IPS-NIHi11 (cell line): ENCODE measurements around the gene UNC50.

Experiments used
- DNase-seq: peaks from one replicate; pipeline ENCODE4 v3.0.0; 2012; ENCODE audit warnings: mixed read lengths, low spot score

Gene UNC50, protein sequence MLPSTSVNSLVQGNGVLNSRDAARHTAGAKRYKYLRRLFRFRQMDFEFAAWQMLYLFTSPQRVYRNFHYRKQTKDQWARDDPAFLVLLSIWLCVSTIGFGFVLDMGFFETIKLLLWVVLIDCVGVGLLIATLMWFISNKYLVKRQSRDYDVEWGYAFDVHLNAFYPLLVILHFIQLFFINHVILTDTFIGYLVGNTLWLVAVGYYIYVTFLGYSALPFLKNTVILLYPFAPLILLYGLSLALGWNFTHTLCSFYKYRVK

DNA sequence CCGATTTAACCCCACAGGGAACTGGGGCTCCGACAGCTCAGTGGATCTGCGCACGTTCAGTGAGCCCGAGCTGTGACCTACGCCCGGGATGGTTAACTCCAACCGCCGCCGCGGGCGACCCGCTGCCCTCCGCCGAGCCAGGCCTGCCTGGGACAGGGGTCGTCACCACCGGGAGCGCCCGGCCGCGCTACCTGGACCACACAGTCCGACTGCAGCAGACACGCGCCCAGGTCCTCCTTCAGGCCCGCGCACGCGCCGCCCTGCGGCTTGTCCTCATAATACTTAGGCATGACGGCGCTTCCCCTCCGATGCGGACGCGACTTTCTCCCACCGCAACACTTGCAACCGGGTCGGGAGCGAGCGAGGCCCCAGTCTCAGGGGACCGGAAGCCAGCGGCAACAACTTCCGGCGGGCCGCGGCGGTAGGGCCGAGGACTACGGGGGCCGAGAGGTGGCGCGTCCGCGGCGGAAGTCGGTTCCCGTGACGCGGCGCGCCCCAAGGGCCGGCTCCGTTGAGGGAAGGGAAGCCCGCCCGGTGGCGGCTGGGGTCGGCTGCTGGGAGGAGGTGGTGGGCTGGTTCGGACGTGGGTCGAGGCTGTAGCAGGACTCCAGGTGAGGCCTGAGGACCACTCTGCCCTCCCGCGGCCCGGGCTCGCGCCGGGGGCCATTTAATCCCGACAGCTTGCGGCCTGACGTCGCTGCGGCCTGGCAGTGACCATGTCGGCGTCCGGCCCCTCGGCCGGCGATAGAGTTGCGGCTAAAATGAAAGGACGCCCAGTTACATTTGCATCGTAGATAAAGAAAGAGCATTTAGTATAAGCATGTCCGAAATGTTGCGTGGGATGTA, at the start of gene UNC50, which contains the start of gene COA5:
UNC50 (plus strand) TSS at position 474 of the 846 bp plus-strand sequence. CDS start 1,171 bp downstream, outside the sequence.
COA5 (minus strand) TSS at position 397 of the 846 bp plus-strand sequence; CDS start at position 290, 107 bp downstream.
- DNase-seq: peak; percentile 97

DNA sequence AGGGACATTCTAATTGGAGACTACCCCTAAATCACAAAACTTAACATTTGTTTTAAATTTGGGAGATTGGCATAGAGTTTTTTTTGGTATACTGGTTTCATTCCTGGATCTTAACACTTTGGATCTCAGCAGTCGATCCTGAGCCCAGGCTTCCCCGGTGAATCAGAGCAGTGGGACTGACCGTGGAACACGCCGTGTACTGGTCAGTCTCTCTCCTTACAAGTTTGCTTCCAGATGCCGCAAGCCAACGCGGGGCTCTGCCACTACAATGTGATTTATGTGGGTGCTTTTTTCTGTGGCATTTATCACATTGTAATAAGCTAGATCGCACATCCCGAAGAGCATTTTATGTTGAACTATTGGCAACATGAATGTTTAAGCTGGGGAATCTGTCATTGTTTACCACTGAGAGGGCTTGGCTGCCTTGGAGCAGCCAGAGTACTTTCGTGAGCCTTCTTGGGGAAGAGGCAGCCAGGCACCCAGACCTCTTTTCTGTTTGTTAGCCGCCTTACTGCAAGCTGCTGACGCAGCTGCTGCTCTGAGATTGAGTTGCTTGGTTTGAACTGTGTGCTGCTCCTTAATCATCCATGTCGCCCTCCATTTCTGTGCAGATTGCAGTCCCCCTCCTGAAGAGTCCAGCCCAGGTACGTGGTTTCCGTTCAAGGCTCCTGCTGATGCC, 49.4 kb upstream of the UNC50 start:
- DNase-seq: no peak

DNA sequence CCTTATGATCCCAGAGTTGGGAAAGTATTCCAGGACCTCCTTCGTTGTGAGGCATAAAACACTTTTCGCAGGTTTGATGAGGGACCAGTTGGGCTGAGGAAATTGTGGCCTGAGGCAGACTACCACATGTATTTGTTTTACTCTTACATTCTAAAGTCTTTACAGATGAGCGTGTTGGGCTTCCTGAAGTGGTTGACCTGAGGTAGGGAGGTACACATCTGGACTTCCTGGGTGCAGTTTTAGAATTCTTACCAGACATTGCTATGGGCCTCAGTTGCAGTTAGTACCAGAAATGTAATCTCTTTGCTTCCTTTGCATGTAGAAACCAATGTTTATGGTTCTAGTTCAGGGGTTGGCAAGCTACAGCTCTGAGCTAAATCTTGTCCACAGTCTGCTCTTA, 48.8 kb upstream of the UNC50 start:
- DNase-seq: no peak

DNA sequence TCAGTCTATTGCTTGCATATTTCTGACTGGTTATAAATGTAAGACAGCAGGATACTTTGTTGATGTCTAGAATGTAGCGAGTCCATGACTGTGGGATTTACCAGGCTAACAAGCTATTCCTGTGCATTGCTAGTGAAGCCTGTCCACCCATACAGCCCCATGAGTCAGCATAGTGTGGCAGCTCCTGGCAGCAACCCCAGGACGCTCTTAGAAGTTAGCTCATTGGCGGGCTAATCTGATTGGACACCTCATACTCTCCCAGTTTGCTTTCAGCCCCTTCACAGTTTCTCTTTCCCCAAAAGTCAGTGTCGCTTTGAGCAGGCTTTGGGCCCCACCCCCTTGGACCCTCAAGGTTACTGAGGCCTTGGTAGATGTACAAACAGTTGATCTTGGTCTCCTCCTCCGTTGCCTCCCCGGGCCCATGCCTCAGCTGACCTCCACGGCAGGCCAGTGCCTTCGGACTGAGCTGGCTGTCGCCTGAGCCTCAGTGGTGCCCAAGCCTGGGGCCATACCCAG, 48.1 kb upstream of the UNC50 start:
- DNase-seq: no peak

DNA sequence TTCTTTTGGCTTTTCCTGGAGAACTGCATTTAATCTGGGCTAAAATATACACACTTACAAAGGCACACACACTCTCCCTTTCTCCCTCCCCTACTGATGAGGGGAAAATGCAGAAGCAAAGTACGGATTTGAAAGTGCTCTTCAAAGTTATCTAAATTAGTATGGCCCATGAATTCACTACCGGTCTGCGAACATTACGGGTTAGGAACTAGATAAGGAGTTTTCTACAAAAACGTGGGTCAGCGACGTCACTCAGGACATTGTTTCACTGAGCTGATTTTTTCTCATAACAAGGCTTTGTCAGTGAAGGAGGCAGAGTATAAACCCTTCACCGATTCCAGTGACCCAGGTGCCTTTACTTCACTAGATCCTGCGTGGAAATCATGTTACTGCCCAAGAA, 47.4 kb upstream of the UNC50 start:
- no peak for DNase-seq

DNA sequence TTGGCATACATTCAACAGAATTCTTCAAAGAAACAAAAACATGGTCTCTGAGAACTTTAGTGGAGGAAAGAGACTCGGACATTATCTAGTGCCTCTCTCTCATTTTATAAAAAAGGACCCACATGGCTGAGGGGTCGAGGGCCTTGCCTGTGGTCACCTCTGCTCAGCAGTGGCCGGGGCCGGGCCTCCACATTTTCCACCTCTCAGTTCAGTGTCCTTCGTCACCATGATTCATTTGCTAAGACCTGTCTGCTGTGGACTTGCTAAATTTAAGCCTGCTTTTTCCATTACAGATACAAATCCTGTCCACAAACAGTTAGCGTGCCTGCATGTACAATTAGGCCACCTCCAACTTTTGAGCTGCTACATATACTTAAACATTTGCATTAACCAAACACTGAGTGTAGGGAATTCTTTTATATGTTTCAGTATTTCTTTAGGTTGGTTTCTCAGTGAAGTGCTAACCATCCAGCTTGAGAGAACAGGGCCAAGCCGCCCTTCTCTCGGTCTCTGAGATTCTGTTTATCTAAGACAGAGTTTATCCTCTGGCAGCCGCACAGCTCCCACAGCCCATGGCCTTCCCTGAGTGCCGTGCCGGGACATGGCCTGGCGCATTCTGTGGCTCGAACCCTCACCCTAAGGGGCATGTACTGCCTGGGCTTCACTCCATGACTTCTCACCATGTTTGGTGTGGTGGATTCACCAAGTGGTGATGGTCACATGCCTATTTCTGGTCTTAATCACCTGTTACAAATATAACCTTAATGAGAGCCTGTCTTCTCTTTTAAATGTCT, 46.3 kb upstream of the UNC50 start:
- no peak for DNase-seq

DNA sequence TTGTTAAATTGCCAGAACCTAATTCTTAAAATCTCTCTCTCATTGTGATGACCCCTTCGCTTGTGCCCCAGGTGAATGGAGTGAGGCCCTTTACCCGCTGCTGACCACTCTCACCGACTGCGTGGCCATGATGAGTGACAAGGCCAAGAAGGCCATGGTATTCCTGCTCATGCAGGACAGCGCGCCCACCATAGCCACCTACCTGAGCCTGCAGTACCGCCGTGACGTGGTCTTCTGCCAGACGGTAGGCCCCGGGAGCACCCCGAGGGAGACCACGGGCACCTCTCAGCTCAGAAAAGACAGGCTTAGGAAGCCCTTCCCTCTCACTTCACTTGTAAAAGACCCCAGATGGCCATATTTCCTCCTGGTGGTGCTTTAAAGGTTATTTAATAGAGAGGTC, 45.0 kb upstream of the UNC50 start:
- no peak for DNase-seq

DNA sequence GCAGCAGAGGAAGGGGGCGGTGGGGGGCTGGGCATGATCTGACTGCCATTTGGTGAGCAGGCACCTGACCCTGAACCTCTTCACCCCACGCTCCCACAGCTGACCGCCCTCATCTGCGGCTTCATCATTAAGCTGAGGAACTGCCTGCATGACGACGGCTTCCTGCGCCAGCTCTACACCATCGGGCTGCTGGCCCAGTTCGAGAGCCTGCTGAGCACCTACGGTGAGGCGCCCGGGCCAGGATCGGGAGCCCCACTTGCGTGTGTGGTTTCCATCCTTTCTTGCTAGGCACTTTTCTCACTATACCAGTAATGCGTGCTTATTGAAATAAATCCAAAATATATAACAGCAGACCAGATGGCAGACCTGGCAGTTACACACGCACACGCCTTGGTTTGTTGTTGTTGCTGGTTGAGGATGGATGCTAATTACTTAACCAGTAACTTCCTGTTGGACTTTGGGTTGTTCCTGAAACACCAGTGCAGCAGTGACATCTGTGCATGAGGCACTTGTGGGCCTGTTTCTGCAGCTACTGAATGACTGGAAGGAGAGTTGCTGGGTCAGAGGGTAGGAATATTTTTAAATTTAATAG, 43.8 kb upstream of the UNC50 start:
- no peak for DNase-seq

DNA sequence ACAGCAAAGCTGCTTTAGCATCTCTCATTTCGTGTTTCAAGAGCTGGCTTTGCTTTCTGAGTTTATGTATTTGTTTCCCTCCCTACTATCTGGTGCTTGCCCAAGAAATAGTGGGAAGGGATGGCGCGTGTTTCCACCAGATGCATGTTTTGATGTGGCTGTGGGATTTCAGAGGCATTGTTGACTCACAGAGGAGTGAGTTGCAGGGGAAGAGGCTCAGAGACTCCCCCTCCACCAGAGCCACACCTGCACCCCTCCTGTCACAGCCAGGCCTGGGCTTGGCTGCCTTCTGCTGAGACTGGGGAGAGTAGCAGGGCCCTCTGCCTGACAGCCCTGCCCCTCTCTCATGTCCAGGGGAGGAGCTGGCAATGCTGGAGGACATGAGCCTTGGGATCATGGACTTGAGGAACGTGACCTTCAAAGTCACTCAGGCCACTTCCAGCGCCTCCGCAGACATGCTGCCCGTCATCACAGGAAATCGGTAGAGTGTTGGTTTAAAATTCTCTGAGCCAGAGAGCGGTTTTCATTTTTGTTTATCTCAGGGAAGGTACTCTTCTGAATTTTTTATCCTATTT, 43.0 kb upstream of the UNC50 start:
- DNase-seq: no peak

DNA sequence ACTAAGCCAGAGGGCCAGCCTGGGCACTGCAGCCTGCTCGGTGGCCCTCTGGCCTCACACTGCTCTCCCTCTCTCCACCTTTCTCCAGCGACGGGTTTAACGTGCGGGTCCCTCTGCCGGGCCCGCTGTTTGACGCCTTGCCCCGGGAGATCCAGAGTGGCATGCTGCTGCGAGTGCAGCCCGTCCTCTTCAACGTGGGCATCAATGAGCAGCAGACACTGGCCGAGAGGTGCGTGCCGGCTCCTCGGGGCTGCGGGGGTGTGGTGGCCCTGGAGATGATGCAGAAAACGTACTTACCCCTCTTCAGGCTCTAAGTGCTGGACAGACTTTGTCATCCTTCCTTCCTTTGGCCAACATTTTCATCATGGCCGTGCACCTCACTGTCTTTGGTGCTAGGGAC, 42.4 kb upstream of the UNC50 start:
- DNase-seq: no peak

DNA sequence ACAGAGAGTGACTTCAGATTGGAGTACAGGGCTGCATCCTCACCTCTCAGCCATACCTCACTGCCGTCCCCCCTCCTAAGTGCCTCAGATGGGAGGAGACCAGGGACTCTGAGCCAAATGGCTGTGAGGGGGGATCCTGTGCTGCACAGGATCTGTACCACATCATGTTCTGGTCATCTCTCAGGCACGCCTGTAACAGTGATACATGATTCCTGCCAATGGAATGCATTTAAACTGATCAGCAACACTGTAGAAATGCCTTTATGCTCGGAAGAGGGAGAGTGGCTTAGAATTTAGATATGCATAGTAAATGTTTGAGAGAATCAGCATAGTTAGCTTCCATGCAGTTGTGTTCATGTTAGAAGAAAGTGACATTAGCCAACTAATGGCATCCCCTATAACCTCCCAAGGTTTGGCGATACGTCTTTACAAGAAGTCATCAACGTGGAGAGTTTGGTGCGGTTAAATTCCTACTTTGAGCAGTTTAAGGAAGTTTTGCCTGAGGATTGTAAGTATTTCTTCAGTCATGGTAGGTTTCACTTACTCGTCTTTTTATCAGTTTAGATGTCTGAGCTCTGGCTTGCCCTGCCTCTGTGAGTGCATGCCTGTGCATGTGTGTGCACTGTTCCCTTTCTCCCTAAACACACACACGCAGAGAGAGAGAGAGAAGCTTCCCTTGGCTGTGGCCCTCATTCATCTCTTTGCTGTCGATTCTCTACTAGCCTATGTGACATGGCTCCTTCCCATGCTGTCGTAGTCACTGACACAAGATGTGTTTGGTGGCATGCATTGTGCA, 40.0 kb upstream of the UNC50 start:
- DNase-seq: no peak

DNA sequence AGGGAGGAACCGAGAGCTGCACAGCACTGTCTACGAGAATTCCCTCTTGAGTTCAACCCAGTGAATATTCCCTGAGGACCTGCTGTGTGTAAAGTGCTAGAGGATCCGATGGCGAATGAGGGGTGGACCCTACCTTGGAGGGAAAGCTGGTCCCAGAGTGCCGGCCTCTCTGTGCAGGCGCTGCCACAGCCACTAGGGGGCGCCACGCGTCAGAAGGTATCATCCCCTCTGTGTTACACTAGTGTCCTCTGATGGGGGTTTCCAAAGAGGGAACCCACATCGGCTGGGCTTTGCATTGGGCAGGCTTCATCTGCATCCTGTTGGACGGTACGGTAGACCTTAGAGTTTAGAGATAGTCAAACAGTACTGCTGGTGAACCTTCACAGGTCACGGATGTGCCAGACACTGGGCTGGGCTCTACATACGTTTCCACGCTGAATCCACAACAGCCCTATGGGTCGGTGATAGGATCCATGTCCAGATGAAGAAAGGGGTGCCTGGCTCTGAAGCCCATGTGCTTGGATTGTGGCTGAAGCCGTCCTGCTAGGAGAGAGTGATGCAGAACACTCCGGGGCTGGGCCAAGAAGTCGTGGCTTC, 39.1 kb upstream of the UNC50 start:
- peak; percentile 91 for DNase-seq

DNA sequence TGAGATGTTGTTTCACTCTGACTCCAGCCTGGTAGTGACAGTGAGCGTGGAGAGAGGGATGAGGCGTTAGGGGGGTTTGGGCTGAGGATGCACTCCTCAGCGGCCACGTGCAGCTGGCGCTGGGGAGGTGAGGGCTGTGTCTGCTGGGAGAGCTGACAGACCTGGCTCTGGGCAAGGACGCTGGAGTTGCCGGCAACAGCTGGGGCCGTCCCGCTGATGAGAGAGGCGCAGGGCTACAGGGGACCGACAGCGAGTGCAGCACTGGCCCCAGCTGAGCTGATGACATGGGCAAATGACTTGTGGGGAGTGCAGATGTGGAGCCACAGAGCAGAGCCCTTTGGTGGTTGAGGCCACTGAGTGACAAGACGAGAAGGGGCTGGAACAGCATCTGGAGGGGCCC, 38.5 kb upstream of the UNC50 start:
- no peak for DNase-seq

DNA sequence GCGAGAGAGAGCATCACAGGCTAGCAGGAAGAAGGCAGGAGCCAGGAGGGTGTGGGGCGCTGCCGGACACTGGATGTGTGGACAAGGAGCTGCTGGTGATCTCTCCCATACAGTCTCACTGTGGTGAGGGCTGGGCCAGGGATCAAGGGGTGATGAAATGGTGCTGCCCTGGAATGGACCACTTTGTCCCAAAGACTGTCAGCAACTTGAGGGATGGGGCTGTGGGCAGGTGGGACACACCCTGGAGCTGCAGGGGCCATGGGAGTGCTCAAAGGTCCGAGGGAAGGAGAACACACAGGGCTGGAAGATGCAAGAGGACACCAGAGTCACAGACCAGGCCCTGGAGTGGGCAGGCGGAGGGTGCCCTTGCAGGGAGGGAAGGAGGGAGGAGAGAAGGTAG, 38.0 kb upstream of the UNC50 start:
- no peak for DNase-seq

DNA sequence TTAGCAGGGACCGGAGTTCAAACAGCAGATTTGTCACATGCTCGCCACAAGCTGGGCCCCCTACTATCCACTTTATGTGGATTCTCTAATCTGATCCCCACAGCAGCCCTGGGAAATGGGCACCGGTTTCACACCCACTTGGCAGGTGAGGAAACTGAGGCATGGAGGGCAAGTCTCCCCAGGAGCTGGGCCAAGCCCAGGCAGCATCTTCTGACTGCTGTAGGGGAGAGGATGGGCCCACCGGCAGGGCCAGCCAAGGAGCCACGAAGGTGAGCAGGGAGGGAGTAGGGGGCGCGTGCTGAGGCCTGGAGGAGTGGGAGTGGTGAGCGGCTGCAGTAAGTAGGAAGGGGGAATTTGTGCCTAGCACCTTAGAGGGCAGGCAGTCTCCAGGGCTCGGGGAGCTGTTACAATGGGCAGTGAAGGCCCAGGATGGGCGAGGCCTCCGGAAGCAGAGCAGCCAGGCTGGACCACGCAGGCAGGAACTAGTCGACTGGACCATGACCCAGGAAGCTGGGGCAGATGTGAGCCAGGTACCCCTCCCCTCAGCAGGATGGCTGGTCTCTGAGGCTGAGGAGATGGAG, 37.2 kb upstream of the UNC50 start:
- DNase-seq: no peak

DNA sequence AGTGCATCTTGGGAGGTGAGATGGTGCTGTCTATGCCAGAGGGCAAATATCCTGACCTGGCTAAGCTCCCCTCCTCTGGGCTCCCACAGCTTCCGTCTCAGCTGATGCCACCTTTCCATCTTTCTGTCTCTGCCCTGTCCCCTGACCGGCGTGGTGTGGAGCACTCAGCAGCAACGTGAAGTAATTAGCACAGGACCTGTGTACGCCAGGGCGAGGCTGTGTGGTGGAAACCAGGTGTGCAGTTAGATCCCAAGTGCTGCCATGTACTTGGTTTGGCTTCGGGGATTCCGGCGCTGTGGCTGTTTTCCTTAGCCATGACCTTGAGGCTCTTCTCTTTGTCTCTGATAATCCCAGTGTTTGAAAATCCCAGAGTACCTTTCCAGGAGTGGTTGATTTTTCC, 36.6 kb upstream of the UNC50 start:
- DNase-seq: no peak

DNA sequence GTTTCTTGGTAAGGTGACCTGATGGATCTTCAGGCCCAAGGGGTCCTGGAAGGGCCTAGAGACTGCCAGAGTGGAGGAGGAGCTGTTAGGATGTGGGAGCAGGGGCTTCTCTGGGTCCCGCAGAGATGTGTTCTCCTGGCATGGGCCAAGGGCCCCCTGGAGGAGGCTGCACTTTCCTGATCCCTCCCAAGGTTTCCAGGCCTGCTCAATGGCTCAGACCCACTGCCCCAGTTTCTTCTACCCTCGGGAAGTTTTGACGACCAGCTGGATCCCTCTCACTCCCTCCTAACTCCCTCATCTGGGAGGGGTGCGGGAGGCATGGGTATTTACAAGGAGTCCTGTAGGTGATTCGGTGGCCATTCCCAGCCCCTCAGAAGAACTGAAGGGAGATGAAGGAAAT, 36.2 kb upstream of the UNC50 start:
- no peak for DNase-seq

DNA sequence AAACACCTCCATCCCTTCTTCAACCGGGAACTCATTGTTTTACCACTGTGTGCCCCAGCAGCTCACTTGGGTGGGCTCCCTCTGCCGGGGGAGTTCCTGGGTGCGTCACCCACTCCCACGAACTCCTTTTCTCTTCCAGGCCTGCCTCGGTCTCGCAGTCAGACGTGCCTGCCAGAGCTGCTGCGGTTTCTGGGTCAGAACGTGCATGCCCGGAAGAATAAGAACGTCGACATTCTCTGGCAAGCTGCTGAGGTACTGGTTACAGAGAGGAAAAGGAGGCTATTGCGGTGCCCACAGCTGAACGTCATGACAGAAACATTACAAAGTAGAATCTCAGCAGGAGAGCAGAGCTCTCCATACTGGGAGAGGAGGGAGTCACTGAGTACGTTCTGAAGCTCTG, 35.7 kb upstream of the UNC50 start:
- no peak for DNase-seq

DNA sequence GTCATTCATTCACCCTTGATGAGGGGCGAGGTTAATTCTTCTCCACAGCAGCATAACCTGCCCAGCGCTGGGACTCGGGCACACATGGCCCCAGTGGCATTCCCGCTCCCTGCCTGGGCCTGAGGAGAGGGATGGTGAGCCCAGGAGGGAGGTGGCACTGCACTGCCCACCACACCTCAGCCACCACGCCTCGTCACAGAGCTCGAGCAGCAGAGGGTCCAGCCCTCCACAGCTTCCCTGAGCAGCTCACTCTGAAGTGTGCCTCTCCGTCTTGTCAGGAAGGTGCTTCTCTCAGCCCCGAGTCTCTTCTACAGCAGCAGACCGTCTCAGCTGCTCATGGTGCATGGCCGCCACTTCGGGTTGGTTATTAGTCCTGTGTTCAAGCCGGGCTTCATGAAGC, 35.0 kb upstream of the UNC50 start:
- no peak for DNase-seq
